Loucy (cell line): ENCODE measurements around the gene MYEOV.

Experiments used
- H2AFZ ChIP-seq: fragments of 200-600 bp; sonication (generic); 2 replicates; pipeline ENCODE4 v1.6.0; 2016; ENCODE audit warnings: antibody characterized with exemption, mild to moderate bottlenecking, low read length, moderate library complexity
- H3F3A ChIP-seq: fragments of 200-600 bp; 2 replicates; pipeline ENCODE4 v1.6.0; 2016; ENCODE audit warnings: antibody characterized with exemption, low read depth, mild to moderate bottlenecking
- H3K27me3 ChIP-seq: fragments of 200-600 bp; sonication (generic); 2 replicates; pipeline ENCODE4 v1.6.1; 2014; ENCODE audit warnings: low read length, mild to moderate bottlenecking; ENCODE audit not compliant: insufficient read depth, poor library complexity, severe bottlenecking
- H3K36me3 ChIP-seq: fragments of 200-600 bp; sonication (generic); 2 replicates; pipeline ENCODE4 v1.6.1; 2016; ENCODE audit warnings: low read length; ENCODE audit not compliant: insufficient read depth
- H3K4me1 ChIP-seq: fragments of 200-600 bp; sonication (generic); 2 replicates; pipeline ENCODE4 v1.5.1; 2014; ENCODE audit warnings: low read length, mild to moderate bottlenecking; ENCODE audit not compliant: insufficient read depth, poor library complexity, severe bottlenecking
- H3K4me2 ChIP-seq: fragments of 200-600 bp; sonication (generic); 2 replicates; pipeline ENCODE4 v1.6.0; 2014; ENCODE audit warnings: antibody characterized with exemption, low read length, low read depth, mild to moderate bottlenecking; ENCODE audit not compliant: poor library complexity, severe bottlenecking
- H3K4me3 ChIP-seq: fragments of 200-600 bp; sonication (generic); 2 replicates; pipeline ENCODE4 v1.5.1; 2014; ENCODE audit warnings: low read length, mild to moderate bottlenecking, mixed read lengths; ENCODE audit not compliant: poor library complexity, severe bottlenecking
- H3K79me2 ChIP-seq: fragments of 200-600 bp; sonication (generic); 2 replicates; pipeline ENCODE4 v1.6.1; 2014; ENCODE audit warnings: low read length; ENCODE audit not compliant: insufficient read depth
- H3K9ac ChIP-seq: fragments of 200-600 bp; sonication (generic); 2 replicates; pipeline ENCODE4 v1.6.0; 2014; ENCODE audit warnings: mild to moderate bottlenecking, low read depth, low read length, moderate library complexity; ENCODE audit not compliant: poor library complexity, severe bottlenecking
- H3K9me2 ChIP-seq: fragments of 200-600 bp; sonication (generic); replicated peaks from 2 replicates; pipeline ENCODE4 v1.6.1; 2016; ENCODE audit warnings: low read depth, low read length, mixed read lengths
- H3K9me3 ChIP-seq: fragments of 200-600 bp; sonication (generic); 2 replicates; pipeline ENCODE4 v1.6.1; 2014; ENCODE audit warnings: mild to moderate bottlenecking, antibody characterized with exemption, low read length, low read depth; ENCODE audit not compliant: insufficient read depth
- H4K20me1 ChIP-seq: fragments of 200-600 bp; sonication (generic); 2 replicates; pipeline ENCODE4 v1.6.0; 2014; ENCODE audit warnings: antibody characterized with exemption, low read length, mild to moderate bottlenecking; ENCODE audit not compliant: insufficient read depth, poor library complexity, severe bottlenecking
- EZH2phosphoT487 ChIP-seq: fragments of 200-600 bp; IDR thresholded peaks from 2 replicates; pipeline ENCODE4 v1.6.1; 2018; ENCODE audit warnings: antibody characterized with exemption, mild to moderate bottlenecking, moderate library complexity, borderline replicate concordance
- TF ChIP-seq, protein P1 (sequence below): fragments of 200-600 bp; sonication (generic); conservative IDR thresholded peaks from 2 replicates; pipeline ENCODE4 v1.5.1; 2014; ENCODE audit warnings: mild to moderate bottlenecking, antibody characterized with exemption, low read length

The MYEOV gene

DNA sequence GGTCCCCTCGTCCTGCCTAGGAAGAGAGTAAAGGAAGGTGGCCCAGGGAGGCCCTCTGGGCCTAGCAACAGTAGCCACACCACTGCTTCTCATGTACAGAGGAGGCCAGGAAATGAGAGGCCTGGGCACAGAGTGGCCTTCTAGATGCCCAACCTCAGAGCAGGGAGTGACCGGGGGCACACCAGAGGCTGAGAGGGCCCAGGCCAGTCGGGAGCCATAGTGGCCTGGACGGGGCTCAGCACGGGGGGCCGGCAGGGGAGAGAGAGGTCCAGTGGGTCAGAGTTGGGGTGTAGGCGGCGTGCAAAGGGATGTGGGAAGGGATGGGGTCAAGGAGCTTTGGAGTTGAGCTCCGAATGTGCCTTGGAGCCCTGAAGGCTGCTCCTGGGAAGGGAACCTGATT lies 25.0 kb upstream of the MYEOV start:
- Histone ChIP-seq H3F3A (no peaks in the 10 kb centered on the region), H2AFZ (no peak overlapping the region), H3K79me2 (no peaks in the 10 kb centered on the region), H3K4me2 (no peak overlapping the region), H3K36me3 (no peaks in the 10 kb centered on the region), H4K20me1 (no peaks in the 10 kb centered on the region), H3K9me2 (no peaks in the 10 kb centered on the region), H3K27me3 (no peaks in the 10 kb centered on the region), H3K9ac (no peak overlapping the region), H3K4me1 (no peaks in the 10 kb centered on the region), H3K9me3 (no peaks in the 10 kb centered on the region; the same call in 1 of the 2 replicates), H3K4me3 (no peak overlapping the region)
- TF ChIP-seq EZH2phosphoT487, result no peak
- TF ChIP-seq, protein P1, sequence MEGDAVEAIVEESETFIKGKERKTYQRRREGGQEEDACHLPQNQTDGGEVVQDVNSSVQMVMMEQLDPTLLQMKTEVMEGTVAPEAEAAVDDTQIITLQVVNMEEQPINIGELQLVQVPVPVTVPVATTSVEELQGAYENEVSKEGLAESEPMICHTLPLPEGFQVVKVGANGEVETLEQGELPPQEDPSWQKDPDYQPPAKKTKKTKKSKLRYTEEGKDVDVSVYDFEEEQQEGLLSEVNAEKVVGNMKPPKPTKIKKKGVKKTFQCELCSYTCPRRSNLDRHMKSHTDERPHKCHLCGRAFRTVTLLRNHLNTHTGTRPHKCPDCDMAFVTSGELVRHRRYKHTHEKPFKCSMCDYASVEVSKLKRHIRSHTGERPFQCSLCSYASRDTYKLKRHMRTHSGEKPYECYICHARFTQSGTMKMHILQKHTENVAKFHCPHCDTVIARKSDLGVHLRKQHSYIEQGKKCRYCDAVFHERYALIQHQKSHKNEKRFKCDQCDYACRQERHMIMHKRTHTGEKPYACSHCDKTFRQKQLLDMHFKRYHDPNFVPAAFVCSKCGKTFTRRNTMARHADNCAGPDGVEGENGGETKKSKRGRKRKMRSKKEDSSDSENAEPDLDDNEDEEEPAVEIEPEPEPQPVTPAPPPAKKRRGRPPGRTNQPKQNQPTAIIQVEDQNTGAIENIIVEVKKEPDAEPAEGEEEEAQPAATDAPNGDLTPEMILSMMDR, result no peak

DNA sequence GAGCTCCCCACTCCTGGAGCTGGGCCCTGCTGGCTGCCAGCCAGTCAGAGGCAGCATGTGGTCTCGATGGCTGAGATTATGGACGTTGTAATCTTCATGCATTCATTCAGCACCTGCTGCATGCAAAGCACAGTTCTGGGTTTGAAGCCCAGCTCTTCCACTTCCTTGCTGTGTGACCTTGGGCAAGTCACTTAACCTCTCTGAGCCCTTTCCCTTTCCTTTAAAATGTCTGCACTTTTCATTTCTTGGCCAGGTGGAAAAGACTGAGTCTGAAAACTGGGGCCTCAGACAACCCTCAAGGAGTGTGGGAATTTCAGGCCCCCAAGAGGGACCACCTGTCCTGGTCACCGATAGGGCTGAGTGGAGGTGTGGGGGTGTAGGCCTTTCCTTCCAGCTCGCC lies 24.6 kb upstream of the MYEOV start:
- no peaks in the 10 kb centered on the region; the same call in 1 of the 2 replicates for H3K9me3 ChIP-seq
- no peak overlapping the region for H3K9ac ChIP-seq
- H4K20me1 ChIP-seq, result no peaks in the 10 kb centered on the region
- H3K36me3 ChIP-seq, result no peaks in the 10 kb centered on the region
- H3K4me2 ChIP-seq, result no peak overlapping the region
- H3K79me2 ChIP-seq, result no peaks in the 10 kb centered on the region
- no peaks in the 10 kb centered on the region for H3K27me3 ChIP-seq
- TF ChIP-seq, protein P1, result no peak
- TF ChIP-seq EZH2phosphoT487, result no peak
- H2AFZ ChIP-seq, result no peak overlapping the region
- no peaks in the 10 kb centered on the region for H3F3A ChIP-seq
- no peaks in the 10 kb centered on the region for H3K4me1 ChIP-seq
- H3K4me3 ChIP-seq, result no peak overlapping the region
- no peaks in the 10 kb centered on the region for H3K9me2 ChIP-seq

DNA sequence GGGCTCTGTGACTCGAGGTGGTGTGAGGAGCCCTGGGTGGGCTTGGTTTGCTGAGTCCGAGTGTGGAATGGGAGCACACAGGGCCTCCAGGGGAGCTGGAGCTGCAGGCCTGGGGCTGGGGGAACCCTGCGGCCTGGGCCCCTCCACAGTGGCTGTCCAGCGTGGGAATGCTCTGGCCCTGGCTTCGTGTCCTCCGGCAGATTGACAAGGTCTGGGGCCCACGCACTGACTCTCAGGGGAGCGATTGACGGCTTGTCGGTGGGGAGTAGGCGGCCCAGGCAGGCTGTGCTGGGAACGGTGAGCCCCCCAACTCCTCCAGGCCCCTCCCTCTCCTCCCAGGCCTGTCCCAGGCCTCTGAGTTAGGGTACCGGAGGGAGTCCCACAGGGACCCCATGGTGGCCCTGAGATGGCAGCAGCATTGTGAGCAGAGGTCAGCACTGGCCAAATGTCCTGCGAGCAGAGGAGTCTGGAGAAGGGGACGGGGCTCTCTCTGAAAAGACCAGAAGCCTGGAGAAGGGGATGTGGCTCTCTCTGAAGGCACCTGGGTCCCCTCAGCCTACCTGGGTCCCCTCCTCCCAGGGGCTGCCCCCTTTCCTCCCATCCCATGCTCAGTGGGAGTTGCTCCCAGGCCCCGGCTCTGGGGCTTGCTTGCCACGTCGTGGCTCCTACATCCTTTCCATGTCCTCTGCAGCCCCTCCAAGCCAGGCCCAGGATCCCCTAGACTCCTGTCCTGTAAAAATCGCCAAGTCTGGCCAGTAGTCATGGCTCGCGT lies 23.8 kb upstream of the MYEOV start:
- Histone ChIP-seq H3K4me3 (no peak overlapping the region), H2AFZ (no peak overlapping the region), H3K4me2 (no peak overlapping the region), H3K79me2 (no peaks in the 10 kb centered on the region), H3K27me3 (no peaks in the 10 kb centered on the region), H3K9me3 (no peaks in the 10 kb centered on the region), H3K9ac (no peak overlapping the region), H3K9me2 (no peaks in the 10 kb centered on the region), H3F3A (no peaks in the 10 kb centered on the region), H4K20me1 (no peaks in the 10 kb centered on the region), H3K4me1 (no peaks in the 10 kb centered on the region), H3K36me3 (no peaks in the 10 kb centered on the region)
- no peak for TF ChIP-seq EZH2phosphoT487
- TF ChIP-seq, protein P1, result no peak
